HG02763 (cell line): Measurements from ENCODE around the gene PSMB7.

Experiments used
- ATAC-seq: cut with Tn5 transposase; IDR thresholded peaks from one replicate; pipeline ENCODE4 v1.9.1; 2021; ENCODE audit warnings: mild to moderate bottlenecking, moderate library complexity; ENCODE audit not compliant: unreplicated experiment

Gene PSMB7

DNA sequence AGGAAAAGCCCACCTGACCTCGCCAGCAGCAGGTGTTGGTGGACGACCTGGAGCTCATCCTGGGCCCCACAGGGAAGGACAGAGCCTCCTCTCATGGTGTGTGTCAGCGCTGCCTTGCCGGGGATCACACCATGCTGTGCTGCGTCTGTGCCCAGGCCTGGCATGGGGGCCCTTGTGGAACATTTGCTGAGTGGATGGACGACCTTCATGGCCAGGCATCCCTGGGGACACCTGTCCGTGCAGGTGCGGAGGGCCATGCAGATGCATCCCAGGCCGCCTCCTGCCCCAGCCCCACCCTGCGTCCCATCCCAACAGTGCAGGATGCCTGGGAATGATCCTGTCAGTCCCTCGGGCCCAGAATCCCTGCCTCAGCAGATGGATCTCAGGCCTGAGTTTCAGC lies 83.7 kb downstream of the PSMB7 start:
- ATAC-seq, result no peak

GRCh38 chr9:124330011-124330697 lies 85.1 kb downstream of the PSMB7 start:
- no peak for ATAC-seq

- no peak for ATAC-seq
These were observed 85.9 kb downstream of the PSMB7 start for GRCh38 chr9:124329206-124329792.

GRCh38 chr9:124328285-124328684 lies 87.0 kb downstream of the PSMB7 start:
- ATAC-seq, result no peak

- ATAC-seq, result no peak
These were observed 87.8 kb downstream of the PSMB7 start for GRCh38 chr9:124327491-124327890.

DNA sequence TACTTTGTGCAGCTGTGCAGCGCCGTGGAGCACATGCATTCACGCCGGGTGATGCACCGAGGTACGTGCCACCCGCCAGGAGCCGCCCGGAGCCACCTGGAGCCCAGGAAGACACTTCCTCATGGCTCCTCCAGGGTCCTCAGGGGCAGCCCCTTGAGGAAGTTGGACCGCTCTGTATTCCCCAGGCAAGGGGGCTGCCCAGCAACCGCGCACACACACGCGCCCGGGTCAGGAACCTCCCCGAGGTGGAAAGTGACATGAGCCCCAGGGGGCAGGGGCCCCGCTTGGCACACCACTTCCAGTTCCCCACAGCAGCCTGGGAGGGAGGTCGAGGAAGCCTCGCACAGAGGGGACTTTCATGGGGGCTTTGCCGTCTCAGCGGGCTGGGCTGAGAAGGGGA lies 88.9 kb downstream of the PSMB7 start:
- no peak for ATAC-seq

DNA sequence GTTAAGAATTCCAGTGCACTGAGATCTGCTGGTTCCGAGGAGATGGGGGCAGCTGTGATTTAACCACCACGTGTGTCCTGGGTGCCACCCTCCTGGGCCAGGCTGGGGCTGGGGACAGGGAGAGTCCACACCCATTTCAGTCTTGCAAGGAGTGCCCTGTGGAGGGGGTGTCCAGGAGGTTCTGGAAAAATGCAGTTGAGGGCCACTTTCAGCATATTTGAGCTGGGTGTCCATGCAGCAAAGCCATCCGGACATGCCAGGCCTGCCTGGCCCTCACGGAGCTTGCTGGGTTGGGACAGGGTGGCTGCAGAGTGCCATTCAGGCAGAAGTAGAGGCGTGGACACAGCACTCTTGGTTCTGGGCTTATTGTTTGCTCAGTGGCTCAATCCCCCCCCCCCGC lies 89.4 kb downstream of the PSMB7 start:
- ATAC-seq, result no peak

DNA sequence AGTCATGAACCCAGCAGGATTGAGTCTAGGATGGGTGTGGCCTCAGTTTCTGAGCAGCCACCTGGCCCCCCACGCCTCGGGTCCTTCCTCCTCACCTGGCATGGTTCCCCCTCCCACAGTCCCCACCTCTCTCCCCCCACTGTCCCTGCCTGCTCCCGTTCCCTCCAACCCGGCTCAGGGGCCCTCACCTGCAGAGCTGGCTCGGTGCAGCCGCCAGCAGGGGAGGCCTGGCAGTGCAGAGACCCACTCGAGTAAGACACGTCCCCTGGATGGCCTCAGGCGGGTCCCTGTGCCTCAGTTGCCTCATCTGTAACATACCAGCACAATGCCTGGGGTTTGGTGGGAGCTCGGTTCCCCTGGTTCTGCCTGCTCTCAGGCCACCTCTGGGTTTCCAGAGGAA lies 91.3 kb downstream of the PSMB7 start:
- no peak for ATAC-seq

- ATAC-seq, result no peak
These were observed 92.4 kb downstream of the PSMB7 start for GRCh38 chr9:124322618-124323432.

DNA sequence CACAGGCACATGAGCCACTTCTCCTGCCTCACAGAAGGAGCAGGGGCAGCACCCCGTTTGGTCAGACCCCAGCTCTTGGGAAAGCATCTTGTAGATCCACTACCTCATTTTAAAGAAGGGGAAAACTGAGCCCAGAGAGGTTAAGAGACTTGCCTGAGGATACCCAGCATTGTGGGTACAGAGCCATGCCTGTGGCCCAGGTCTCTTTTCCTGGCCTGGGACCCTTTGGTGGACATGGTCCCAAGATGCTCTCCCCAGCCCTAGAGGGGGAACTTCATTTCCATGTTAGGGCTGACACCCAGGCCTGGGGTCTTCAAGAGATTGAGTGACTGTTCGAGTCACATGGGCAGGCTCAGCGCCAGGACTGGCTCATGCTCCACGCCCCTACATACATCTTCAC lies 93.3 kb downstream of the PSMB7 start:
- no peak for ATAC-seq

GRCh38 chr9:124321416-124321815 lies 93.8 kb downstream of the PSMB7 start:
- ATAC-seq, result no peak

- no peak for ATAC-seq
These were observed 94.9 kb downstream of the PSMB7 start for GRCh38 chr9:124320062-124320973.

- no peak for ATAC-seq
These were observed 99.4 kb downstream of the PSMB7 start for GRCh38 chr9:124315882-124316281.

- ATAC-seq, result no peak
These were observed 101.3 kb downstream of the PSMB7 start for GRCh38 chr9:124313940-124314339.

GRCh38 chr9:124312290-124313265 lies 102.7 kb downstream of the PSMB7 start:
- ATAC-seq, result no peak

DNA sequence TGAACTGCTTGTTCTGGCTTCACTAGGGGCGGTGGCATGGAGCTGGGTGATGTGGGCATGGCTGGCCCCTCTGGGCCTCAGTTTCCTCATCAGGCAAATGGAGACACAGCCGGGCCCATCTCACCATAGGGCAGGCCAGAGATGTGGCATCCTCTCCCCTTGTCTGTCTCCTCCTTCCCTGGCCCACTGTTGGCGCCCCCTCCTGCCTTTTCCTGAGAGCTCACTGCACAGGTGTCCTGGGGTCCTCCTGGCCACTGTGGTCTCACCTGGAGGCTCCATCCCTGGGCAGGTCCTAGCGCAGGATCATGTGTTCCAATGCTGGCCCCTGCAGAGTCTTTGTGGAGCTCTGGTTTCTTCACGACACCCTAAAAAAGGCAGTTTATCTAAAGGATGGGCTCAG lies 104.0 kb downstream of the PSMB7 start:
- ATAC-seq, result no peak

DNA sequence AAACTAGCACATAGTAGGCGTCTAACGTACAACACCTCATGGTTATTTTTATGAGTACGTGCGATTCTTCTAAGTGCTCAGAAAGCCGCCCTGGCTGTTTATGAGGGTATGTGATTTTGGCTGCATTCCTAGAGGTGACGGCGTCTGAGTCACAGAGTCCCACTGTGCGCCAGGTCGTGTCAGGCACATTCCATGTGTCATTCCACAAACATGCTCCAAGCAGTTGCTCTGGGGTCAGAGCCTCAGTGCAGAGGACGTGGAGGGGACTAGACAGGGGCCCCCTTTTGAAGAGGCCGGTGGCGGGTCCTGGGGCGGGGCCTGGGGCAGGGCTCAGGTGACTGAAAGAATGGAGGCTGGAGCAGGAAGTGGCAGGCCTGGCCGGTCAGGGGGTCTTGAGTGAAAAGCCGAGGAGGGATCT lies 105.6 kb downstream of the PSMB7 start:
- ATAC-seq, result no peak

DNA sequence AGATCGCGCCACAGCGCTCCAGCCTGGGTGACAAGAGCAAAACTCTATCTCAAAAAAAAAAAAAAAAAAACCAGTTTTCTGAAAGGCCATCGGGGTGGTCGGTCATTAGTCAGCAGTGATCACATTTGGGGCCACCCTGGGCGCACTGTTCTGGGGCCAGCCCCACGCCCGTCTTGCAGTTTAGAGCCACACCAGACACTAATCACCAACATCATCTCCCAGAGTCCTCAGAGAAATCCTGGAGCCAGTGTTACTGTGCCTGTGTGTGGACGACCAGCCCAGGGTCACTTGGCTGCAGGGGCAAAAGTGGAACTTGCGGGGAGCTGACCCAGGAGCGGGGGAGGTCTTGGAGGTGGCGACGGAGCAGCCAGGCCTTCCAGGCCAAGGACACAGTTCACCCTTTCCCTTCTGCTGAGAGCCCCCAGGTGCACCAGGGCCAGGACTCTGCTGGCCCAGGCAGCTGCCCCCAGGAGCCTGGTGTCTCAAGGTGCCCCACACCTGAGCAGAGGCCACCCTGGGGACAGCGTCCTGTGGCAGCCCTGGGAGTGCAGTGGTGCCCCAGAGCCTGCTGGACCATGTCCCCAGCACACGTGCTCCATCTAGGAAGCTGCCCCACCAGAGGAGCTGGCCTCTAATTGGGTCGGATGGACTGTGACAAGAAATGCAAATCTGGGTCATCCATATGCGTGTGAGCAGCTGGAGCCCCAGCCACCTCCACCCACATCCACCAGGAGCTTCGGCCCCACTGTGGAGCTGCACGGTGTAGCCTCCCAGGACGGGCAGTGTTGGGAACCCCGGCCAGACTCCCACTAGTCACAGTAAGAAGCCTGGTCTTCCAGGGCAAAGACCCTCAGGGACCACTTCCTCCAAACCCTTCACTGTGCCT lies 106.4 kb downstream of the PSMB7 start:
- no peak for ATAC-seq
